Calu3 (cell line): Measurements from ENCODE around the gene MEMO1. TPM values are rescaled to one million over a fixed set of nuclear protein-coding genes. Genes with fewer than 3 reads are reported as not detected.

Source experiments
- BruUV-seq: library from RNA; stranded (reverse); fragments of 400-500 nt; replicated peaks from 2 replicates; lab custom pipeline; 2021; lab: Mats Ljungman, UMichigan
- CTCF ChIA-PET: fragments of 300-600 bp; sonication (Branson Sonifier 250); formaldehyde crosslinking; loops from one replicate; lab custom pipeline; 2022; ENCODE audit warnings: antibody characterized with exemption; lab: Charles Lee
- DNase-seq: peaks from one replicate; pipeline ENCODE4 v3.0.0; 2022
- H3K27ac Mint-ChIP-seq: one replicate; pipeline ENCODE4 v1.8.0; 2022; ENCODE audit warnings: mixed read lengths; ENCODE audit not compliant: unreplicated experiment
- H3K27me3 Mint-ChIP-seq: one replicate; pipeline ENCODE4 v1.8.0; 2022; ENCODE audit warnings: mixed read lengths; ENCODE audit not compliant: unreplicated experiment
- H3K36me3 Mint-ChIP-seq: one replicate; pipeline ENCODE4 v1.8.0; 2022; ENCODE audit warnings: mild to moderate bottlenecking, moderate library complexity, mixed read lengths; ENCODE audit not compliant: insufficient read depth, unreplicated experiment
- H3K4me1 Mint-ChIP-seq: one replicate; pipeline ENCODE4 v1.8.0; 2022; ENCODE audit warnings: mild to moderate bottlenecking, low read depth, mixed read lengths; ENCODE audit not compliant: unreplicated experiment
- H3K4me3 Mint-ChIP-seq: one replicate; pipeline ENCODE4 v1.8.0; 2022; ENCODE audit warnings: mild to moderate bottlenecking, low read depth, moderate library complexity, mixed read lengths; ENCODE audit not compliant: unreplicated experiment
- H3K9me3 Mint-ChIP-seq: one replicate; pipeline ENCODE4 v1.8.0; 2022; ENCODE audit warnings: low read depth, mixed read lengths; ENCODE audit not compliant: unreplicated experiment
- intact Hi-C: fragments of 100-400 bp; cut with micrococcal nuclease; formaldehyde crosslinking; loops from one replicate; pipeline ENCODE4 v1.10.0; 2022; ENCODE audit not compliant: unreplicated experiment
- total RNA-seq: library from RNA; stranded (reverse); gene quantifications from 2 replicates; pipeline ENCODE4 v1.2.3, GENCODE V29; 2022
- TF ChIP-seq, protein P1 (sequence below): fragments of 200-600 bp; IDR thresholded peaks from one replicate; pipeline ENCODE4 v1.8.0; 2022; ENCODE audit warnings: antibody characterized with exemption; ENCODE audit not compliant: unreplicated experiment

Gene MEMO1
- total RNA-seq, 1 experiment from 2014 or later, result 53.9 TPM

- CTCF ChIA-PET, result no interaction called here
- intact Hi-C loops, result no loop called here
- no peaks in the 10 kb centered on the region for H3K4me1 Mint-ChIP-seq
- H3K4me3 Mint-ChIP-seq, result no peak overlapping the region
- TF ChIP-seq, protein P1, sequence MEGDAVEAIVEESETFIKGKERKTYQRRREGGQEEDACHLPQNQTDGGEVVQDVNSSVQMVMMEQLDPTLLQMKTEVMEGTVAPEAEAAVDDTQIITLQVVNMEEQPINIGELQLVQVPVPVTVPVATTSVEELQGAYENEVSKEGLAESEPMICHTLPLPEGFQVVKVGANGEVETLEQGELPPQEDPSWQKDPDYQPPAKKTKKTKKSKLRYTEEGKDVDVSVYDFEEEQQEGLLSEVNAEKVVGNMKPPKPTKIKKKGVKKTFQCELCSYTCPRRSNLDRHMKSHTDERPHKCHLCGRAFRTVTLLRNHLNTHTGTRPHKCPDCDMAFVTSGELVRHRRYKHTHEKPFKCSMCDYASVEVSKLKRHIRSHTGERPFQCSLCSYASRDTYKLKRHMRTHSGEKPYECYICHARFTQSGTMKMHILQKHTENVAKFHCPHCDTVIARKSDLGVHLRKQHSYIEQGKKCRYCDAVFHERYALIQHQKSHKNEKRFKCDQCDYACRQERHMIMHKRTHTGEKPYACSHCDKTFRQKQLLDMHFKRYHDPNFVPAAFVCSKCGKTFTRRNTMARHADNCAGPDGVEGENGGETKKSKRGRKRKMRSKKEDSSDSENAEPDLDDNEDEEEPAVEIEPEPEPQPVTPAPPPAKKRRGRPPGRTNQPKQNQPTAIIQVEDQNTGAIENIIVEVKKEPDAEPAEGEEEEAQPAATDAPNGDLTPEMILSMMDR, result no peak
- no peak for DNase-seq
- peaks cover 10% of the 10 kb centered on the region for H3K36me3 Mint-ChIP-seq
- H3K27ac Mint-ChIP-seq, result no peak overlapping the region
- no TSS peak for BruUV-seq
- H3K9me3 Mint-ChIP-seq, result peaks cover 2% of the 10 kb centered on the region
- no peaks in the 10 kb centered on the region for H3K27me3 Mint-ChIP-seq
Measured at GRCh38 chr2:31893094-31893493, 117.7 kb downstream of the MEMO1 start.

- no peaks in the 10 kb centered on the region for H3K4me1 Mint-ChIP-seq
- no peaks in the 10 kb centered on the region for H3K27me3 Mint-ChIP-seq
- no peaks in the 10 kb centered on the region for H3K9me3 Mint-ChIP-seq
- DNase-seq, result no peak
- no peaks in the 10 kb centered on the region for H3K36me3 Mint-ChIP-seq
- no peak overlapping the region for H3K27ac Mint-ChIP-seq
- intact Hi-C loops, result loop anchor here (10.0 kb wide), 1 partner anchor 116 kb away; no protein-coding TSS in a partner anchor
- TF ChIP-seq, protein P1, result no peak
- BruUV-seq, result no TSS peak
- no peak overlapping the region for H3K4me3 Mint-ChIP-seq
- CTCF ChIA-PET, result interaction anchor here (0.7 kb wide), 1 partner anchor 213 kb away, joined by 3 read pairs; no protein-coding TSS in a partner anchor
Measured at GRCh38 chr2:31889044-31889443, 121.8 kb downstream of the MEMO1 start.

GRCh38 chr2:31888550-31888949 is 122.3 kb downstream of the MEMO1 start:
- intact Hi-C loops, result loop anchor here (10.0 kb wide), 1 partner anchor 116 kb away; no protein-coding TSS in a partner anchor
- H3K27ac Mint-ChIP-seq, result no peak overlapping the region
- TF ChIP-seq, protein P1, result no peak
- no TSS peak for BruUV-seq
- H3K4me1 Mint-ChIP-seq, result no peaks in the 10 kb centered on the region
- no peak for DNase-seq
- H3K36me3 Mint-ChIP-seq, result no peaks in the 10 kb centered on the region
- H3K27me3 Mint-ChIP-seq, result no peaks in the 10 kb centered on the region
- H3K4me3 Mint-ChIP-seq, result no peak overlapping the region
- CTCF ChIA-PET, result no interaction called here
- no peaks in the 10 kb centered on the region for H3K9me3 Mint-ChIP-seq

DNA sequence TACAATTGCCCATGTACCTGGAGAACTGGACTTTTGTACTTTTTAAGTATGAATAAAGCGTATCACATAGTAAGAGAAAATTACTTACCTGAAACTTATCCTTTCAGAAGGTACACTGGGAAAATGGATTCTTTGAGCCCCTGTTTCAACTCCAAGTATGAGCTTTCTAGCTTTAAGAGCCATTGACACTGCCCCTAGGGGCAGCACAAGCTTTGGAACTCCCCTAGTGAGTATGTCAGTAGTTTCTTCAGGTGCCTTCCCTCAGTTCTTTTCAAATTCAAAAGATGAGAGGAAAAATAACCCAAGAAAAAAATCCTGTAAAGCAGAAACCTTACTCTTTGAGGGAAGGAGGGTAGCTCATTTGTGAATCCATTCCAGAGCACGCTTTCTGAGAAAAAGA is 124.1 kb downstream of the MEMO1 start:
- H3K27me3 Mint-ChIP-seq, result no peaks in the 10 kb centered on the region
- H3K9me3 Mint-ChIP-seq, result no peaks in the 10 kb centered on the region
- H3K4me3 Mint-ChIP-seq, result no peak overlapping the region
- BruUV-seq, result no TSS peak
- TF ChIP-seq, protein P1, result no peak
- no peaks in the 10 kb centered on the region for H3K4me1 Mint-ChIP-seq
- CTCF ChIA-PET, result interaction anchor here (0.9 to 1.4 kb wide), 2 partner anchors 20 to 28 kb away, joined by 3 to 4 read pairs; no protein-coding TSS in a partner anchor
- intact Hi-C loops, result loop anchor here (10.0 kb wide), 1 partner anchor 118 kb away; no protein-coding TSS in a partner anchor
- no peak overlapping the region for H3K27ac Mint-ChIP-seq
- H3K36me3 Mint-ChIP-seq, result no peaks in the 10 kb centered on the region
- peak; percentile 10 for DNase-seq
